Astrocyte of the hippocampus (primary cell): ENCODE data around the gene RILP.
A peak's percentile ranks its signal among the peaks of the same experiment; 100 is the strongest.

ENCODE experiments used
- DNase-seq: peaks from one replicate; pipeline ENCODE4 v3.0.0; 2011; ENCODE audit warnings: low read depth, low spot score

Gene RILP

GRCh38 chr17:1648173-1648962, 1.3 kb downstream of the RILP start:
- peak; percentile 34 for DNase-seq

GRCh38 chr17:1647802-1648171, 1.9 kb downstream of the RILP start:
- no peak for DNase-seq

GRCh38 chr17:1646199-1646875, 3.3 kb downstream of the RILP start:
- DNase-seq, result no peak

GRCh38 chr17:1645207-1646171, 4.2 kb downstream of the RILP start, which contains the start of gene SCARF1:
SCARF1 (minus strand) TSS chr17:1645732; CDS start chr17:1645697, 35 bp downstream.
- DNase-seq, result no peak

GRCh38 chr17:1644493-1645206, 5.0 kb downstream of the RILP start:
- DNase-seq, result peak; percentile 55

- peak; percentile 43 for DNase-seq
Observed at GRCh38 chr17:1643999-1644492, 5.6 kb downstream of the RILP start.

GRCh38 chr17:1643293-1643998, 6.2 kb downstream of the RILP start:
- DNase-seq, result peak; percentile 57

GRCh38 chr17:1641065-1641403, 8.6 kb downstream of the RILP start:
- DNase-seq, result no peak

- DNase-seq, result no peak
Observed at GRCh38 chr17:1640329-1641064, 9.2 kb downstream of the RILP start.

GRCh38 chr17:1639549-1640180, 10.0 kb downstream of the RILP start:
- peak; percentile 37 for DNase-seq

GRCh38 chr17:1638624-1639300, 10.9 kb downstream of the RILP start:
- no peak for DNase-seq

GRCh38 chr17:1638171-1638590, 11.5 kb downstream of the RILP start:
- DNase-seq, result no peak

GRCh38 chr17:1636732-1637285, 12.9 kb downstream of the RILP start:
- DNase-seq, result no peak

- DNase-seq, result no peak
Observed at GRCh38 chr17:1635675-1636465, 13.8 kb downstream of the RILP start.

GRCh38 chr17:1634841-1635650, 14.6 kb downstream of the RILP start:
- DNase-seq, result no peak

- DNase-seq, result no peak
Observed at GRCh38 chr17:1630662-1631061, 19.0 kb downstream of the RILP start.
